TTC549 (cell line): Measurements from ENCODE around the gene WDR46.

Experiments
- FAIRE-seq: peaks from 2 replicates; lab custom pipeline; 2012; peaks lifted over from hg19 to GRCh38; lab: Jason Lieb, UNC

The WDR46 gene

DNA sequence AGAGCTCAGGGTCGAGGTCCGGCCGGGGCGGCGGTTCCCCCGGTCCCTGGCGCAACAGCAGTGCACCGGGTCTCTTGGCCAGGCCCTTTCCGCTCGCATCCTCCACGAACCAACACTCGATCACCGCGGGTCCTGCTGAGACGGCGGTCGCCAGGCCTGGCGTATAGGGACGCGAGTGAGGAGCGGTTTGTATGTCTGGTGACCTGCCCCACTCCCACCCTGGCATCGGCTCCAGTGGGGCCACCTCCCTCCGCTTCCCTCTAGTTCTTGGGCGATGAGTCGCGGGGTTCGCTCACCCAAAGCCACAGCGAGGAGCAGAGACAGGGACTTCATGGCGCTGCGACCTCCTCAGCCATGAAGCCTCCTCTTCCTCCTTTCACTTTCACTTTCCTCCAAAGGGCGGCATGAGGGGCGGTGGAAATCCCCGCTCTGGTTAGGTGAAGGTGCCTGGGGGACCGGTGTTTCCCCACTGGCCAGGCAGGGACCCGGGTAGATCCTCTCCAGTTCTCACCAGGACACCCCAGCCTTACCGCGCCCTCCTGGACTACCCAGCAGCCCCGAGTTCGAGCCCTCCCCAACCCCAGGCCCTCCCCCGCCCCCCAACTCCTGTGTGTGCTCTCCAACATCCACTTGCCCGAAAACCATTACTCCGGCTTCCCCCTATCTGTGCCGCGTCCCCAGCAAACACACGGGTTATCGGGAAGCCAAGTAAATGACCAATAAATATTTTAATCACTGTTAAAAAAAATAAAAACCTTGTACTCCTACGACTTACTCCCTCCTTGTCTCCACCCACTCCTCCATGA, 24.9 kb upstream of the WDR46 start, which contains the start of gene TAPBP:
TAPBP (minus strand) TSS at position 370 of the 806 bp plus-strand sequence; CDS start at position 333, 37 bp downstream.
- FAIRE-seq: no peak

DNA sequence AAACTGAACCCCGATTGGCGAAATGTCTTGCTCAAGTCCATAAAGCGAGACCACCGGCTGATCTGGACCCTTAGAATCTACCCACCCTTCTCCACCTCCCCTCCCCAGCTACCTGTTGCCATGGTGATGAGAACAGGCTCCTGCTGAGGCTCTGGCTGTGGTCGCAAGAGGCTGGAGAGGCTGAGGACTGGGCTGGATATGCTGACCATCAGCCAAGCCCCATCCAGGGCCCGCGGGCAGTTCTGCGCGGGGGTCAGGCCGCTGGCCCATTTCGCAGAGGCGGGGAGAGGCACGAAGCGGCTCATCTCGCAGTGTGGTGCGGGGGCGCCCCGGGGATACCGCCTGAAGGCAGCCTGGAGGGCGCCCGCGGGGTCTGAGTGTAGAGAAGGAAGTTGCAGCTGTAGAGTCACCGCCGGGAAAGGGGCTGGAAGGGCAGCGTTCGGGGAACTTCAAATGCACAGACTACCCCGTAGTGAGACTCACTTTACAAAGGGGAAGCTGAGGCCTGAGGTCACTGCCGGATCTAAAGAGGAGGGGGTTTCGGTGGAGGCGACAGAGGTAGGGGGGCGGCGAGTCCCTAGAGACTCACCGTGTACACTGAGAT, 24.2 kb upstream of the WDR46 start:
- no peak for FAIRE-seq

DNA sequence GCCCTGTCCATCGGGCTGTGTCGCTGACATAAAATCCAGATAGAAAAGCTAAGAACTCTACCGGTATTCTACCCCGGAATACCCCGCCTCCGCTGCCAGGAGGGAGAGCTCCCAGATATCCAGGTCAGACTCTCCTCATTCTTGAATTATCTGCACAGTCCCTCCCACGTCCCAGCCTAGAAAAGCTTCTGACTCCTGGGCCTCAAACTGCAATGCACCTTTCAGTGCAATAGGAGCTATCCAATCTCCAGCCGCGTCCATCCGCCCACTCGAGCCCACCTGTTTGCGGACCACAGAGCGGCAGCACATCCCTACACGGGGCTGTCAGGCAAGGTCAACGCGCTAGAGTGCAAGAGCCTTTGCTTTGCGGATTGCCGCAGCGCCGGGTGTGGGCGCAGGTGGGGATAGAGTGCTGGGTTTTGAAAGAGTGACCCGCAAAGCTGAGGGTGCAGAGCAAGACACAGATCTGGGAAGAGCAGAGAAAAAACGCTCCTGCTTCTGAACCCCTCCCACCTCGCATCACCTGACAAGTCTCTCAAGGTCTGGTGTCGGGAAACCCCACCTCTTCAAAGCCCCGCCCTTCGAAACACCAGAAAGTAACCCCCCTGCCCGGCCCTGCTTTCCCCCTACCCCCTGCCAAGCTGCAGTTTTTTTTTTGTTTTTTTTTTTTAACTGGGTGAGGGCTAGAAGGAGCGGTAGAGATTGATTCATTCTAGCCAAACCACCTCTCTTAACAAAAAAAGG, 23.5 kb upstream of the WDR46 start:
- FAIRE-seq: no peak

DNA sequence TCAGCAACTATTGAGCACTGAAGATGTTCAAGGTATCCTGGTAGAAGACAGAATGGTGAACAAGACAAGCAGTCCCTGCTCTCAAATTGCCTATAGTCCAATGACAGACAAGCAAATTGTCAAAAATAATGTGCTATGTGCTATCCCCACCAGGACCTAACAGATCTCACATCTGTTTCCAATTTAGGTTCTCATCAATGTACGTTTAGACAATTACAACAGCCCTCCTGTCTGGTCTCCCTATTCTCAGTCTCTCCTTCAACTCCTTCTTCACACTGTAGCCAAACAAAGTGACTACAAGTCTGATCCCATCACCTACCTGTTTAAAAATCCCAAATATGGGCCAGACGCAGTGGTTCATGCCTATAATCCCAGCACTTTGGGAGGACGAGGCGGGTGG, 17.3 kb upstream of the WDR46 start:
- FAIRE-seq: no peak

DNA sequence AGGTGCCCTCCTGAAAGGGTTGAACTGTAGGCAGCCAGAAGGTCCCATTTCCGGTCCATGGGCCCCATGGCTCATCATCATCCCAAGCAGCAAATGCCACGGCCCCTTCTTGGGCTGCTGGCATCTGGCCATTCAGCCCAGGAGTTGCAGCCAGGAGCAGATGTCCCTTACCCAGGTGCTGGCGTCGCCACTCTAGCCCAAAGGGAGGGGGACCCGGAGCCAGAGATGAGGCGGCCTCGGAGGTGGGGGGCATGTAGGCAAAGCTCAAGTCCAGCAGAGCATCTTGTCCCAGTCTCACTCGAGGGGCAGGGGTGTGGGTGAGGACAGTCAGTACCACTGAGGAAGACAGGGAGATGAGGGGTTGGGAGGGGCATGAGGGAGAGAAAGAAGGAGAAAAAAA, 16.0 kb upstream of the WDR46 start:
- no peak for FAIRE-seq

DNA sequence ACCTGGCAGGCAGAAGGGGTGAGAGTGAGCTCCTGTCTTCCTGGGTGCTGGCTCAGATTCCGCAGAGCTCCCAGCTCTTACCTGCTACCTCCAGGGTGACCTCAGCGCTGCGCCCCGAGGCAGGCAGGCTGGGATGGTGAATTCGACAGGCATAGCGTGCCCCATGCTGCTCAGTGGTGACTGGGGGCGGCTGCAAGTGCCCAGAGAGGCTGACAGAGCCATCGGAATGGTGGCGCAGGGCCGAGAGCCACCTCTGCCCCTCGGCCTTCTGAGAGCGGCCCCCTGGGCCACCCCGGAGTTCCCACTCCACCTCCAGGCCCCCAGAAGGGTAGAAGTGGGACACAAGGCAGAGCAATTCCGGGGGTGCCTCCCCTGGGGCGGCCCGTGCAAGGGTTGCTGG, 15.2 kb upstream of the WDR46 start:
- FAIRE-seq: no peak

DNA sequence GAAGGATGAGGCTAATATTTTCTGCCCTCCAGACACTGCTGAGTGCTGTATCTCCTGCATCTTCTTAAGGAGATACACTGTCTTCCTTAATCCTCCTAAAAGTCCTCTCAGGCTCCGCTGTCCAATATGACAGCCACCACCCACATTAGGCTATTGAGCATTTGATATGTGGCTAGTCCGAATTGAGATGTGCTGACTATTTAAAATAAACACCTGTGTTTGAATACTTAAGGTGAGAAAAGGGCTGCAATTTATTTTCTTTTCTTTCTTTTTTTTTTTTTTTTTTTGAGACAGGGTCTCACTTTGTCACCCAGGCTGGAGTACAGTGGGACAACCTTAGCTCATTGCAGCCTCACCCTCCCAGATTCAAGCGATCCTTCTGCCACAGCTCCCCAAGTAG, 12.8 kb upstream of the WDR46 start:
- no peak for FAIRE-seq

DNA sequence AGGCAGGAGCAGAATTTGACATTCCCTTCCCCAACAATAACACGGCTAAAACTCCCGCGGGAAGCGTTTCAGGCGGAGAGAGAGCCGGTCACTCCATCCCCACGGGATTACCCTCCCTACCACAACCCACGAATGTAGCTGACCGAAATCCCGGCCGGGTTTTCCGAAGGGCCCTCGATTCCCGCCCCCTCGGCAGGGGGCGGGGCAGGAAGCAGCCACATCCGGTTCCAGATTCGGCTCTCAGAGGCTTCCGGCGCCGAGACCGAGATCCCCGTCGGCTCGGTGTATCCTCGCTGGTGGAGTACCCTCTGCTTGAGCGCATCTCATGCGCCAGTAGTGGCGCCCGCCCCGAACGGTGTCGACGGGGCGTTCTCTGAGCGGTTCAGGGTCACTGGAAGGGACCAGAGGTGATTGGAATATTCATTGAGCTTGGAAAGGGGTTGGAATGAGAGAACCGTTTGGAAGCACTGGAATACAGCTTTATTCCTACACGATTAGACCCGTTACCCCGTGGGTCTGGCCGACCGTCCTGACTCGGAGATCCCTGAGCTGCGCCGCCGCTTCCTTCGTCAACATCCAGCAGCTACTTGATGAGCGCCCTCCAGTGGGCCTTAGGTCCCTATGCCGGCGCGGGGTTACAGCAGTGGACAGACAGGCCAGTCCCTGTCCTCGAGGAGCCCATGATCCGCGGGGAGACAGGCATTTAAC, 10.4 kb upstream of the WDR46 start:
- FAIRE-seq: no peak

DNA sequence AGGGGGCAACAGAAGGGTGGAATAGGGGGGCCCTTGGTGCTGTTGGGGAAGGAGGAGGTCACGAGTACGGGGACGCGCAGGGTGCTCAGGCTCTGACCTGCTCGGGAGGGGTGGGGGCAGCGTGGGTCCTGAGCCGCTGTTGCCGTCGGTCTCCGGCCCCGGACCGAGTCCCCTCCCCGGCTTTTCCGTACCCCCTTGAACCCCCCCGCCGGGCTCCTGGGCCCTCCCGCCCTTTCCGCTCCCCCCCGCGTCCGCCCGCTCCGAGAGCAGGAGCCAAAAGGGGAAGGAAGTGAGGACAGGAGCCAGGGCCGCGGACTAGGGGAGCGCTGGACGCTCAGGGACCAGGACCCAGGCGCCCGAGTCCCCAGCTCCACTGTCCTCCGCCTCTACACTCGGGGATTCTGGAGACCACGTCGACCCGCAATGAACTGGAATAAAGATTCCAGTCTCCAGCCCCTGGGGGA, 9.8 kb upstream of the WDR46 start, which contains the start of gene RGL2:
RGL2 (minus strand) TSS at position 170 of the 464 bp plus-strand sequence. CDS start 332 bp downstream, outside the sequence.
- no peak for FAIRE-seq

DNA sequence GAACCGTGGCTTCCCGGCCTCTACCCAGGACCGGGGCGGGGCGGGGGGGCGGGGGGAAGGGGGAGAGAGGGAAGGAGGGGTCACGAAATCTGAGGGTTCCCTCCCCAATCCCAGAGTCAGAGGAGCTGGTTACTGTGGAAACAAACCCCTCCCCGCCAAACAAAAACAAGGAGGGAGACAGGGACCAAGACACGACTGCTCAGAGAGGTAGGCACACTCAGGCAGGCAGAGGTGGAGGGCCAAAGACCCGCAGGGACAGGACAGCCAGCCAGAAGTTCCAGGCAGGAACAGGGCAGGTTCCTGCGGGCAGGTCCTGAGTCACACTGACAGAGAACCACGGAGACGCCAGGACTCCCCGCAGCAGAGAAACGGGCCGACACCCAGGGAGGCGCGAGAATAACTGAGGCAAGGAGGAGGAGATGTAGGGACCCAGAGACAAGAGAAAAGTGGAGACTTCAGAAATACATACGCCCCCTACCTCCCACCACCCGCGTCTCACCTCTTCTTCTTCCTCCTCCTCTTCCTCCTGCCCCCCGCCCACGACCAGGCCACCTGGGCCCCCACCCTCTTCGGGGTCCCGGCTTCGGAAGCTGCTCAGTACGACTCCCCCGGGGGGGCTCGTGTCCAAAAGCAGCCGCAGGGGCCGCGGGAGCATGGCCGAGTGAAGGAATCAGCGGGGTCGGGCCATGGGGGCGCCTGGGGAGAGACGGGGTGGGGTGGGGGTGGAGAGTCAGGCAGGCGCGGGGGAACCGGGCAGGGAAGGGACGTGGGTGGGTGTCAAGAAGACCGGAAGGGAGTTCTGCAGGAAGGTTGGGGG, 9.1 kb upstream of the WDR46 start:
- no peak for FAIRE-seq

DNA sequence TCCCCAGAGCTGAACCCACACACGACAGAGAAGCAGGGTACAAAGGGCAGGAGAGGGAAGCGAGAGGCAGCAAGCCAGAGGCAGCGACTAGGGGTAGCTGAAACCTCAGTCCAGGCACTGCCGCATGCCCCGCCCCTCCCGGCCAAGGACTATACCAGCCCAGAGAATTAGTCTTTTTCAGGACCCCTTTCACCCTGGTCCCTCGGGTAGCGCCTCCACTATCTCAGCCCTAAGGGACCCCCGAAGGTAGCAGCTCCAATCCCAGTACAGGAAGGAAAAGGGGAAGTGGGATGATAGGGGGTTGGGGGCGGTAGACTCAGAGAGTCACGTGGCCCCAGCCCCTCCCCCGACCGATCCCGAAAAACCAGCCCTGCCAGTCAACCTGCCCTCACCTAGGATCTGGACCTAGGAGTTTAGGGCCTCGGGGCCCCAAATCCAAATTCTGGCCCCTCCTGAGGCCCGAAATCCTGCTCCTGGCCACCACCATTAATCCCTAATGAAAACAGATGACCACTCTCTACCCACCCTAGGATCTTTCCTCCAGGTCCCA, 8.4 kb upstream of the WDR46 start:
- no peak for FAIRE-seq

DNA sequence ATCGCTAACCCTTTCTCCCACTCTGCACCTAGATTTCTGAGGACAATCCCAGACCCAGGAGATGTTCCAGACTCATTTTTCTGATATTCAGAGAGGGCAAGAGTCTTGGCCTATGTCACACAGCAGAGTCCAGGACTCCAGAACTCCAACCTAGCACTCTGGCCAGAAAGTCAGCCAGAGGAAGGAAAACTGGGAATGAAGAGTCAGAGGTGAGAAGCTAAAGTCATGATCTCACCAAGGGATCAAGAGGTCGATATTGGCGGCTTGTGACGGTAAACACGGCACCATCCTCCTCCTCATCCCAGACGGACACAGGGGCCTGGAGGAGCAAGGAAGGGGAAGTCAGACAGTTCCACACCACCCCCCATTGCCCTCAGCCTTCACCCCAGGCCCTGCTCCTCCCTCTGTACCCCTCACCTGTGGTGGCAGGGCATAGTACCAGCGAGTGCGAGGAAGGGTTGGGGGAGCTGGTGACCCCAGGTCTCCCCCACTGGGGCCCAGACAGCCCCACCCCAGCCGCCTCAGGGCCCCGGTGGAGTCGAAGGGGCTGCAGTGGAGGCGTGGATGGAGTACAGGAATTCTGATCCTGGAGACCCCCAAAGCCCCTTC, 7.9 kb upstream of the WDR46 start:
- FAIRE-seq: no peak

DNA sequence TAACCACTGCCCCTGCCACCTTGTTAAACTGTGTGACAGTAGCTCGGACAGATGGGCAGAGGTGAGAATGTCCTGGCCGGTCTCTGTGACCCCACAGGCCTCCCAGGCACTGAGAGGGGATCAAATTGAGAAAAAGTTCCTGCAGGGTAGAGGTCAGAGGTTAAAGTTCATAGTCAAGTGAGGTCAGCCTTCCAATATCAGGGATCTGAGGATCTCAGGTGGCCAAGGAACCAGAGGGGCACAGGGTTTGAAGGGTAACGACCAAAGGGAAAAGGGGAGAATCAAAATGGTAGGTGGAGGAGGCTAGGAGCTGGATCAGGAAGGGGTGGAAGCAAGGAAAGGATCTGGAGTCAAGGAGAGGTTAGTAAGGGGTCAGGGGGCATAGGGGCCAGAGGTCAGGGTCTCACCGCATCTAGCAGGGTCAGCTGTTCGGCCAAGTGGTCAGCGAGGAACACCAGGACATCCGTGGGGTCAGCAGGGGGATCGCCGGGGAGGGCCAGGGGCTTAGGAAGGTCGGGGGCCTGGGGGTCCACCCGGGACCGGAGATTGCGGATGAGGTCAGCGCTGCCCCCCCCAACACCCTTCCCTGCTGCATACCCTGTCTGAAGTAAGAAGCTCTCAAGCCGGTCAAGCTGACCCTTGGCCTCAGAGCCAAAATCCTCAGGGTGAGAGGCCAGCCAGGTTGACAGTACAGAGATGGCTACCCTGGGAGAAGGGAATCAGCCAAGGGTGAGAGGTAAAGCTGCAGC, 6.8 kb upstream of the WDR46 start:
- FAIRE-seq: no peak

DNA sequence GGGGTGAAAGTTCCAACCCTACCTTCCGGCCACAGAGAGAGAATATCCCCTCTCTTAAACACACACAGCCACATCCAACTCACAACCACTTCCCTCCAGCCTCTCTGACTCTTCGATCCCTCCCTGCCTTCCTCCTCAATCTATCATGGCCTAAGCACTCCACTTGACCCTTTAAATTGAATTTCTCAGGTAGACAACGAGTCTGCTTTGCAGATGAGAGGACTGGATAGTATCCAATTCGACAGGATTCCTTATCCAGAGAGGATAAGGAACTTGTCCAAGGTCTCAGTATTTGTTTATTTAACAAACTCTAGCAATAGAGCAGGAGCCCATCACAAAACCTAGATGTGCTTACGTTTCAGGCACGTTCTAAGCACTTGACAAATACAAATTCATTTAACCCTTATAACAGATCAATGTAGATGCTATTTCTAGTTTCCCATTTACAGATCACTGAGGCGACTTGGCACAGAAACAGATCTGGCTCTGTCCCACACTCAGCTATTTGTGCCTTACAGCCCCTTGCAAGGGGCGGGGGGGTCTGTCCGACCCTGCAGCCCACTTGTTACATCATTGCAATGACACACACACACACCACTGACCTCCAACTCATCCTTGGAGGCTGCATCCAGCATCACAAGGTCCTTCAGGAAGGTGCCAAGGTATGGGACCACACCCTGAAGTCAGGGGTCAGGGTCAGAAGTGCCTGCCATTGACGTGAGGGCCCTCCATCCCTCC, 5.2 kb upstream of the WDR46 start:
- FAIRE-seq: no peak

DNA sequence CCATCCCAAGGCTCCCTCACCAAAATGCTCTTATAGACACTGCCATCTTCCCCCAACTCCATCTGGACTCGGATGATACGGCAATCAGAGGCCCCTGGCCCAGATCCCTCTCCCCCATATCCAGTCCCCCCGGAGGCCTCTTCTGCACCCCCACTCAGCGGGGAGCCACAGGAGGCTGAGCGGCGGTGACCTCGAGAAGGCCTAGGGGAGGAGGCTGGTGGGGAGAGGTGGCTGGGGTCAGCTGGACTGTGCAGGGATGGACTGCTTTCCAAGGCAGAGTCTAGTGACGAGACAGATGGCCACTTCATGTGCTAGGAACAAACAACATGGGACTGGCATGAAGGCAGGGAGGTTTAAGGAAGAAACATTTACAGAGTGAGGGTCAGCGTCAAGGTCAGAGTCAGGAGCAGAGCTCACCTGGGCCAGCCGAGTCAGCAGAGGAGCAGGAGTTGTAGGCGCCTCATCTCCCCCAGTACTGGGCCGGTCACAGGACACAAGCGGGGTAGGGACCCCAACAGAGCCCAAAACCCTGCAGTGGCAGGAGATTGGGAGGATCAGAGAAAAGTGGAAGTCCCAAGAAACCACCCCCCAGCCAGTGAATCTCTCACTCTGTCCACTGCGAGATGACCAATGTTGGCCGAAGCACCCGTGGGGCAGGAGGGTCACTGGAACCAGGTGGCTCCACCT, 4.1 kb upstream of the WDR46 start:
- no peak for FAIRE-seq

DNA sequence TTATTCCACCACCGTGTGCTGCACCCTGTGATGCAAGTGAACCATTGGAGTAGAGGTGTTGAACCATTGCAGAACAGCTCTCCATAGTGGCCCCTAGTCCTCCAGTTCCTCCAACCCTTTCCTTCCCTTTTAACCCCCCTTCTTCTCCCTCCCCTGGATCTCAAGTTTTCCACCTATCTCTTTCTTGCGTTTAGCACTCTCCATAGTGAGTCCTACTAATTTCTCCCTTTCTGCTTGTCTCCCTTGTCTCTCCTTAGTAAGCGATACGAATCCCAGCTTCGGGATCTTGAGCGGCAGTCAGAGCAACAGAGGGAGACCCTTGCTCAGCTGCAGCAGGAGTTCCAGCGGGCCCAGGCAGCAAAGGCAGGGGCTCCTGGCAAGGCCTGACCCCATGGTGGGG, 1.4 kb upstream of the WDR46 start:
- no peak for FAIRE-seq

DNA sequence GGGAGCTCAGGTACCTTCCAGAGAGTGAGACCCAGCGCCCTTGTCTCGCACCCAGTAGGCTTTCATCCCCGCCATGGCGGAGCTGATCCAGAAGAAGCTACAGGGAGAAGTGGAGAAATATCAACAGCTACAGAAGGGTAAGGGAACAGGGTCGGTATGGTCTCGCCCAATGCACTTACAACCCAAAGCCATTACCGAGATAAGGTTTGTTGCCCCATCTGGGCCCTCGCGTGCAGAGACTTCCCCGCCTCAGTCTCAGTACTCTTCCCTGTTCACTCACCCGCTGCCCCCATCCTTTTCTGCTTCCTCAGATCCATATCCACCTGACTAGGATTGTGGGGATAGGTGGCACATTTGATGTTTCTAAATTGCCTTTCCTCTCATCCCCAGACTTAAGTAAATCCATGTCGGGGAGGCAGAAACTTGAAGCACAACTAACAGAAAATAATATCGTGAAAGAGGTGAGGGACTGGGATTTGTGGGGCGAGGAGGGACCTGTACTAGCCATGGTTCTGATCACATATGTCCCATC, 811 bp upstream of the WDR46 start:
- FAIRE-seq: no peak

DNA sequence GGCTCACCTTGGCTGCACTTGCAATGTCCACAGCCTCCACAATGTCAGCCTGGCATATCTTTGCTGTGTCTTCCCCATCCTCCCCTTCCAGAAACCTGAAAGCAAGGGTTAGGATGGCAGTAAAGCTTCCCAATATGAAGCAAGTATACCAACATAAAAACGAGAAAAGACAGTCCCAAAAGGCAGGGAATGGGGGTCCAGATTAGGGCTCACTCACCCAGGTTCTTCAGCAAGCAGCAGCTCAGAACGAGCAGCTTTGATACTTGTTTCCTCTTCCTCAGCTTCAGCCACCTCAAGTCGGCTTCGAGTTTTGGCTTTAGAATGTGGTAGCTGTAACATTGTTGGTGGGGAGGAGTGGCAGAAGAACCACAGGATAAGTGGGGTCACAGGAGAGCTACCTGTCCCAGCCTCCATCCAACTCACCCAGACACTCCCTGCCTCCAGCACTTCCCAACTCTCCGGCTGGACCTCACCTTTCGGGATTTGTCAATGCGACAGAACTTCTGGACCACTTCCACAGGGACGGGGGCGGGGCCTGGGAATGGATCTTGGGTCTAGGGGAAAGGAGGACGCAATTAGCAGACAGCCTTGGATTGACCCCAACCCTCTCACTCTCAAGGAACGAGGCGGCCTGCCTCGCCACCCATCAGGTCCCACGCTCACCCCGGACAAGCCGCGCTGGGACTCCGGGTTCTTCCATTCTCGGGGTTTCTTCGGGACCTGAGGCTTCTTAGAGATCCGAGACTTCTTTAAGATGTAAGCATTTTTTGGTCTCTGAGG, 708 bp downstream of the WDR46 start:
- FAIRE-seq: no peak
